HG02884 (cell line): ENCODE data around the gene VPS72.

Experiments used
- ATAC-seq: cut with Tn5 transposase; IDR thresholded peaks from one replicate; pipeline ENCODE4 v1.9.1; 2021; ENCODE audit warnings: mild to moderate bottlenecking, moderate library complexity; ENCODE audit not compliant: unreplicated experiment

VPS72 gene

DNA sequence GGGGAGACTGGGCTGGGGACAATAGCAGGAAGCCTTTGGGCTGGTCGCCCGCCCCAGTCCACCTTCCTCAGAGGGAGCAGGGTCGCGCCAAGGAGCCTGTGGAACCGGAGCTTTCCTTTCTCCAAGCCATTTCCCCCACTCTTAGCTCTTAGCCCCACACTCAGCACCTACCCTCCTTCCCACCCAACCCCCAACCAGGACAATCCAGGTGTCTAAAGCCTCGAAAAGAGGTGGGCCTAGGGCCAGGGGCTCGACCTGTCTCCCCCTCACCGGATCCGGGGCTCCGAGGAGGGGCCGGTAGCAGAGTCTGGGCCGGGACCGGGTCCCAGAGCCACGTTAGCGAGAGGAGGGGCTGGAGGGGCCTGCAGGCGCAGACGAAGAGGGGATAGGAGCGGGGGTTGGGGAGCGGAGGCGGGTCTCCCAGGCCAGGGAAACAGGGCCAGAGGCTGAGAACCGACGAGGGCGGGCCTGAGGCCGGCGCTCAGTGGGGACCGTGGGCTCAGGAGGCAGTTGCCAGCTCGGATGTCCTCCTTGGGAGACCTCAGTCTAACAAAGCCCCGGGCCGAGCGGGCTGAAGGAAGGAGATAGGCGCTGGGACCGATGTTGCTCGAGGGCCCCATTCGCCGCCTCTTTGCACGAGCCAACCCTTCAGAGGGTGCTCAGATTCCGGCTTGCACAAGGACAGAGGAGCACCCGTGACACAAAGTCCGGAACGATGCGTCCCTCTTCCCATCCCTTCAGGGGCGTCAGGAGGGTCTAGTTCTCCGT lies 44.5 kb downstream of the VPS72 start:
- no peak for ATAC-seq

DNA sequence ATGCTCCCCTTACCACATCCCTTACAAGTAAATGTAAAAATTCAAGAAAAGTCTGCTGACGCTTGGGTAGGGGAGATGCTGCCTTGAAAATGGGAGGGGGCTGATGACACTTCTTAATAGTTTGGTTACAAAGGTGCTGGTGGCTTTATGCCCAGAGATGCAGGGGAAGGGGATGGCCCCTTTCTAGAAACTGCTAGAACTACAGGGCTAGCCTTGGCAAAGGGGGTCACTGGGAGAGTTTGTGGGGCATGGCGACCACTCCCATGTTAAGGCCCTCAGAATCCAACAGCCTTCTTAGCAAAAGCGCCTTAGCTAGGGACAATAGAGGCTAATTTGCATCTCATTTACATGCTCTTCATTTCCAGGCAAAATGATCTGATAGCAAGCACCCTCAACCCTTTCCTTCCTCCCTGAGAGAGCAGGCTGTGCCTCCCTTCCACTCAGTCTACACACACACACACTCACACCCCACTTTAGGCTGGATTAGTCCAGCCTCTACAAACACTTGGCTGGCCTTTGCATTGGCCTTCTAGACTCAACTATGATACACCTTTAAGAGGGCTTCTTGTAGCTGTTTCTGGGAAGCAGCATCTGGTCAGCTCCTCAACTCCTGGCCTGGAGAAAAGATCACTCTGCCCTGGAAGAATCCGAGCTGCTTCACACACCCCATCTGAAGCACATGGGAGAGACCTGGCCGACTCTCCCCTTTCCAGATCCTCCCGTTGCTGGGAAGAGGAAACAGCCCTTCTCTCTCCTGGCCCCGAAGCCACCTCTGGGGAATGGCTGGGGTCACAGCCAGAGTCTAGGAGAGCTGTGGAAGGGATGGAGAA lies 45.3 kb downstream of the VPS72 start:
- no peak for ATAC-seq

DNA sequence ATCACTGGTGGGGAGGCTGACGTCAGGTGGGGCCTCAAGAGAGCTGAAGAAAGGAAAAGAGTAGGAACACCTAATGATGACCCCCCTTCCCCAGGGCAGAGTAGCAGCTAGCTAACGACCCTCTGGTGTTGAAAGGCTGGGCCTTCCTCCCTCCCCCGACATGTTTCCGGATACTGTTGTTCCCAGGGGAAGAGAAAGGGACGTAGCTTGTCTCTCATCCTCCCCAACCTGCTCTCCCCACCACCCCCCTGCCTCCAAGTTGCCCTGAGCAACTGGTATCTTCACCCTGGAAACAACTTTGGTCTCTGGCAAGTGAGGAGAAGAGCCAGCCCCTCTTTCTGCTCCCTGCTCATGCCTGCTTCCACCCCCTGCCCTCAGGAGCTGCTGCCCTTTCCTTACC lies 46.0 kb downstream of the VPS72 start:
- ATAC-seq = no peak

DNA sequence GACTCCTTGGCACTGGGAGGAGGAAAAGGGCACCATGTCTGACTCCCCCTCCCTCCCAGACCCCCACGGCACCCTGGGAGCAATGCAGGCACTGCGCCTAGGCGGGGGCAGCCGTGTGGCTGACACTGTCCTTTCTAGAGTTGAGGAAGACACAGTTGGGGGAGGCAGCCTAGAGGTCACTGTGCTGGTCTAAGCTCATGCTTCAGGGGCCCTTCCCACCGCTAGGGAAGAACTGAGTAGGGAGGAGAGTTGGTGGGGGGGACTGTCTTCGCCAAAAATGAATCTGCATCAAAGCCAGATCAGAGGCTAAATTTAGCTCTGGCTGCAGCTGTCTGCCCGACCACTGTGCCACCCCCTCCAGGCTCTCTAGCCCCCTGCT lies 47.0 kb downstream of the VPS72 start:
- ATAC-seq = no peak

DNA sequence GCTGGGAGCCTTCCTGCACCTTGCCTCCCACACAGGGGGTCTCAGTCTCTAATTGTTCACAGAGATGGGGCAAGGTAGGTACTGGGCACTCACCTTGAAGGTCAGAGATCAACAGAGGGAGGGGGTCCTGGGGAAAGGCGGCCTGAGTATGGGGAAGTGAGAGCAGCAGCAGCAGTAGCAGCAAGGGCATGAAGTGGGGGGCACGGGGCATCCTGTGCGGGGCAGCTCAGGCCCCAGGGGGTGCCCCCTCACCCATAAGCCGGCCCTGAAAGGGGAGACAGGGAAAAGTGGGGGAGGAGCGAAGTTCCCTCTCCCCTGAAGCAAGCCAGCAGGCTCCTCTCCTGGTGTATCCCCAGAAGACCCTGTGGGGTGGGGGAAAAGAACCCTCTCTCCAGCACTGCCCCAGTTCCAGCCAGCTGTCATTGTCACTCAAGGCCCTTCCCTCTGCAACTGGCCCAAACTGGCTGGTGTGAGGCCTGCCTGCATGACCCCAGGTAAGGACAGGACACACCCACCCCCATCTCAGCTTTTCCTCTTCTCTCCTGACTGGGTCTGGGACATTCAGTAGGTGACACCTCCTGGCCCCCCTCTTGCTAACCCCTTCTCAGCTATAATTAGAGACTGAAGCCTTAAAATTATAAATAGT lies 47.5 kb downstream of the VPS72 start:
- no peak for ATAC-seq

DNA sequence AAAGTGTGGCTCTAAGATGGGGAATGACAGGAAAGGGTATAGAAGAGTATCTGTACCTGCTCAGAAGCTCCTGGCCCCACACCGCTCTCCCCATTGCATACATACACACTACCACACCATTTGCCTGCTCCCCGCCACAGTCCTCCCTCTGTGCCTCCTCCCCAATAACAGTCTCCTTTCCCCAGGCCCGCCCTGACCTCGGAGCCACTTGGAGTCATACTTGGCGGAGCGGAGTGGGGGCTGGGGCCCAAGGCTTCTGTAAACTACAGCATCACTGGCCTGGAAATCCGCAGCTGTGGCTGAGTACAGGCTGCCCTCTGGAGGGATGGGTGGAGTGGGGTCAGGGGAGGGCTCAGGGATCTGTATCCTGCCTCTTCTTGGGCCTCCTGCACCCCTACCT lies 52.2 kb downstream of the VPS72 start:
- no peak for ATAC-seq

DNA sequence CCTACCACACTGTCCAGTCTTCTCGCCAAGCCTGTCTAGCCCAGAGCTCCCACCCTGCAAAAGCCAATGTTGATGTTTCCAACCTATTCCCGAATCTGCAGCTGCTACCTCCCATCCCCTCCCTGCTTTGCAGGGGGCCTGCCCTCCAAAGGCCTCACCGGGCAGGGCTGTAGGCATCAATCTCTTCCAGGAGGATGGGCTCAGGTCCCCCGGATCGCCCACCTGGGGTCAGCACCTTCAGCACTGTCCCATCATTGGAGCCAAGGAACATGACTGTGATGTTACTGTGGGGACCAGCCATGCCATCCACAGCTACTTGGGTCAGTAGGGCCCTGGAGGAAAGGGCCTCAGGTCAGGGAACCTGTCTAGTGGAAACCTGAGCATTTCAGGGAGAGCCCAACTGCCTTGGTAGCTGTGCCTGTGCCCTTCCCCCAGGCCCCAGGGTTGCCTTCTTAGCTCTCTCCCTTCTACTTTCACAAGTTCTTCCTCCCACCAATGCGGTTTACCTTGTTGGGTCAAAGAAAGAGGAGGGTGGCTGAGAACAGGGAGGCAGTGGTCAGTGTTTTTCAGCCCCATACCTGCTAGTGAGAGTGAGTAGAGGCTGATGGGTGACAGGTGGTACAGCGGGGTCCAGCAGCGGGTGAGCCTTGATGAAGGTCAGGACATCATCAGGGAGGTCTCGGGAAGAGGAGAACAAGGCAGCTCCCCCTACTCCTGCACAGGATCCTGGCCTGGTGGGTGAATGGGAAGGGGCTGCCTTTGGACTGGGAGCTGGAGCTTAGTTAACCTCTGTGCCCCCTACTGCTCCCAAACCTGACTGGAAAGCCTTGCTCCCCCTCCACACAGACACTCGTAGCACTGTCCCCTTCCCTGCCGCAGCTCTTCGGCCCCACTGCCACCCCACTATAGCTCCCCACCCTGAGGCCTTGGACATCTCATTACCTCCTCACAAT lies 54.3 kb downstream of the VPS72 start:
- no peak for ATAC-seq

DNA sequence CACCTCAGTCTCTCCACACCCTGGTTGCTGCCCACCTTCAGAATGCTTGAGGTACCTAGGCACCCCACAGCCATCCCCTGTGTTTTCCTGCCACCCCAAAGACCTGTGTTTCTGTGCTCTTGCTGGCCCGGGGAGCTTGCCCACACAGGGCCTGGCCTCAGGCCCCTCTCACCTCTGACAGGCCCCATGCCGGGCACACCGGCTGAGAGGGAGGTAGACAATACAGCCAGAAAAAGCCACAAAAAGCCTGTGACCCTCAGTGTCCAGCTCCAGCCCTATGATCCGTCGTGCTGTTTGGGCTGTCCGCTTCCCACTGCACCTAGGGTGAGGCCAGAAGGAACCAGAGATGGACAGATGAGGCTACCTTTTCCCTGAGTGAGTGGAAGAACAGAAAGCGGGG lies 55.0 kb downstream of the VPS72 start:
- ATAC-seq = no peak

DNA sequence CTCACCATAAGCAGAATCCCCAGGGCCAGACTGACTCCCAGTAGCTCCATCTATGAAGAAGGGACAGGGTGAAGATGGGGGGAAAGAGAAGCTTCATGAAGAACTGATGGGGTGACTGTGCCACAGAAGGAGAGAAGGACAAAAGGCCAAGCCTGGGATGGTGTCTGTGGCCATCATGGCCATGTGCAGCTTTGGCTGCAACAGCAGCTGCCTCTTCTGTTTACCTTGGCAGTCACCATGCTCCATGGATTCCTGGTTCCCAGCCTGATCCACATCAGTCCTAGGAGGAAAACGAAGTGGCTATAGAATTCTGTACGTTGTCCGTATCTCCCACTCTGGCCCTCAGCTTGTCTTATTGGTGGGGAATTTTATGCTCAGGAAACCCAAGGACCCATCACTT lies 55.6 kb downstream of the VPS72 start:
- no peak for ATAC-seq

DNA sequence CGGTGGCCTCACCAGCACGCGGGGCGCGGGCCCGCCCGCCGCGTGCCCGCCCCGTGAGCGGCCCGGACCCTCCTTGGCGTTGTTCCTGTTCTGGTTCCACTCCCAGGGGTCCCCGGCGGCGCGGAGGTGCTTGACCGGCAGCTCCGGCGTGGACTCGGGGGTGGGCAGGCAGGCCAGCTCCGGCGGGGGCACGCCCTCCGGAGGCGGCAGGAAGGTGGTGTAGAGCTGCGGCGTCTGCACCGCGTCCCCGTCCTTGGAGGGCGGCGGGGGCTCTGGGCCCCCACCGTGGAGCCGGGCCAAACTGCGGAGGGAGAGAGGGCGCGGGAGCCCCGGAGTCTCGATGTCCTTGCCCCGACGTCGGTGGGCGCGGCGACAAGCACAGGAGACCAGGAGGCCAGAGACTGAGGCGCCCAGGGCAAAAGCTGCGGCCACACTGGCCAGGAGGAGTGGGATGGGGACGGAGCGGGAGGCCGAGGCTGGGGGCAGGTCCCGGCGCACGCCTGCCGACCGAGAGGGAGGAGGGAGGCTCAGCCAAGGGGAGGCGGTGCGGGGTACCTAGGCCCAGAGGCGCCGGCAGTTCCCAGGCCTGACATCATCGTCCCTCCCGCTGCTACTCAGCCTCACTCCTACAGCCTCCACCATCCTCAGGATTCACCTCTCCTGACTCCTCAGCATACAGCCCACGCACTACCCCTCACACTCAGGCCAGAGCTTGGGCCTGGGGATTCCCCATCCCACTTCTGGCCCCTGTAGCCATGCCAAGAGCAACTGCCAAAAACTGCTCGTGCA lies 56.8 kb downstream of the VPS72 start:
- no peak for ATAC-seq

DNA sequence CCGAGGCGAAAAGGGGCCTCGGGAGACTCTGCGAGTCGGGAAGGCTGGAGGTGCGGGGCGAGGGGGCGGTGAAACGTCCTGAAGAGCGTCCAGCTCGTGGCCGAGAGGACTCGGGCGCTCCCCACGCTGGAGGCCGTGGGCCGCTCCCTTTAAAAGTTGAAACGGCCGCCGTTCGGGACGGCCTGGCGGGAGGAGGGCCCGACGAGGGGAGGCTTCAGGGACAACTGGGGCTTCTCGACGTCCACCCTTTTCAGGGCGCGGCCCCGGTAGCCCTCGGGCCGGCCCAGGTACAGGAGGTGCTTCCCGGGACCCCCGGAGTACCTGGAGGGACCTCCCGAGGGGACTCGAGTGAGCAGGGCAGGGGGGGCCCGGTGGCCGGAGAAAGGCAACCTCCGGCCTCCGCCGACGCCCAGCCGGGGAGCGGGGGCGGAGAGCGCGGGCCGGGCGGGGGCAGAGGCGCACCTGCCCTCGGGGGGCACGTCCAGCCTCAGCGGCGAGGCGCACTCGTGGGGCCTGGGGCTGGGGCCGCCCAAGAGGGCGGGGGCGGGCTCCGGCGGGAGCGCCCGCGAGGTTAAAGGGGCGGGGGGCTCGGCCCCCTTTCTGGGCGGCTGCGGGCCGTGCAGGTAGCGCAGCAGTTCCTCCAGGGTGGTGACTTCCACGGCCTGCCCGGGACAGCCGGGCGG lies 57.5 kb downstream of the VPS72 start:
- no peak for ATAC-seq

DNA sequence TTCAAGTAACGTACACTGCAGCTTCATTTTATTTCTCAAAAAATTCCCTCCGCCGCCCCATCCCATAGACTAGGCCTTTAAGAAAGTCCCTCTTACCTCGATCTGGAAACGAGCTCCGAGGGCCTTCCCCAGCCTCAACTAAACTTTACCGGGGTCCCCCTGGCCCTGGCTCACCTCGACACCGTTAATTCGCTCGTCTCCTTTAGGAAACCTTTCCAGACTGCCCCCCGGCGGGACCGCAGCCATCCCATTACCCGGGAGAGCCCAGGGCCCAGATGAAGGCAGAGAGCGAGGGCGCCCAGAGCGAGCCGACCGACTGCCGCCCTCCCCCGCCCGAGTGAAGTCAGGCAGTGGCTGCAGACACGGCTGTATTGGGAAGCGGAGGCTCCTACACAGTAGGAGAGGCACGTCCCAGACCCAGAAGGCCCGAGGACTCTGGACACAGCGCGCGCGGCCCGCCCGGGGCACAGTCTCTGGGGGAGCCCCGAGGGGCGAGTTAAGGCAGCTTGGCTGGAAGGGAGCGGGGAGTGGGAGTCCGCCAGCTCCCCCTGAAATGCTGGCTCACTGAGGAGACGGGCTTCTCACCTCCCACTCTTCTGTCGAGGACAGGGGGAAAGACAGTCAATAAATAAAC lies 58.2 kb downstream of the VPS72 start:
- no peak for ATAC-seq

DNA sequence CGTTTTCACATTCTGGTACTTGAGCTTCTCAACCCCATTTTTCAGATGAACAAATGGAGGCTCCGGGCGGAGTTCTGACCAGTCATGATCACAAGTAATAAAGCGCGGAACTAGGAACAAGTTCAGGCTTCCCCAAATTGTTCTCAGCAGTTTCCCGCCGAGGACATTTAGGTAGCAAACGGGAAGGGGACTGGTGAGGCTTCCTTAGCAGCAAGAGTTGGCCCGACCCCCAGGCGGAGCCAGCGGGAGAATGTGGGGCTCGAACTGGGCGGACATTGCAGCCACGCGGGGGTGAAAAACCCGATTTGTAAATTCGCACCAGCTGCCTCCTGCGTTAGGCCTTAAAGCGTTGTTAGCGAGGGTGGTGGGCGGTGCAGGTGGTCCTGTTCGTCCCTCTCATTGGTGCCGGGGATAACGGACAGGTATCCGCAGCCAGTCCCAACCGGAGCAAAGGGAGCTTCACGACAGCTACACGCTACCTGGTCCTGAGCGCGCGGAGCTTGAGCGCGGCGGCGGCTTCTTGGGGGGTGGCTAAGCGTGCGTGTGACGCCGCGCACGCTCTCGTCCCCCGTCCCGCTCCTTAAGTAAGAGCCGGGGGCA lies 58.9 kb downstream of the VPS72 start:
- no peak for ATAC-seq

DNA sequence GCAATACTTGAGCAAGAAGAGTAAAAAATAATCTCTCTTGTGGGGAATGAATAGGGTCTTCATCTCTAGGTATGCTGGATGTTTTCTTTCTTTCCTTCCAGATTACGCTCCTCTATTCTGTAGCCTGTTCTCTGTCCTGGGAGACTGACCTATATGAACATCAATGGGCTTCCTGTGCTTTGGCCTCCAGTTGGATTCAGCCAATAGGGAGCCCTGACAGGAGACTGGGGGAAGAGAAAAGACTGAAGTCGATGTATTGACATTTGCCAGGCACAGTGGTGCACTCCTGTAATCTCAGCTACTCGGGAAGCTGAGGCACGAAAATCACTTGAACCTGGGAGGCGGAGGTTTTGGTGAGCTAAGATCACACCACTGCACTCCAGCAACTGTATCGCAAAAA lies 61.2 kb downstream of the VPS72 start:
- no peak for ATAC-seq
